ENCODE results near the gene CA10. TPM values are rescaled to one million over a fixed set of nuclear protein-coding genes. Genes with fewer than 3 reads are reported as not detected.

CA10 gene
- total RNA-seq, 3 donors from 2014 or later, result 0.46 to 1.2 (median 0.64) TPM

DNA sequence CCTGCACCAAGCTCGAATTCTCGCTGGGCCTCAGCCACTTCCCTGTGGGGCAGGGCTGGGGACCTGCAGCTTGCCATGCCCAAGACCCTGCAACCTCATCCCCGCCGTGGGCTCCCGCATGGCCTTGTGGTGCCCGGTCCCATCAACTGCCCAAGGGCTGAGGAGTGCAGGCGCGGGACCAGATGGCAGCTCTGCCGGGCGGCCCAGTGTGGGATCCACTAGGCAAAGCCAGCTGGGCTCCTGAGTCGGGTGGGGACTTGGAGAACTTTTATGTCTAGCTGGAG, 489.6 kb downstream of the CA10 start:
- Histone ChIP-seq H3K9me3 (no peaks in the 10 kb centered on the region), H3K4me3 (no peak overlapping the region), H3K36me3 (ENCODE audit: low read depth) (no peaks in the 10 kb centered on the region), H3K4me1 (ENCODE audit: low read depth) (no peaks in the 10 kb centered on the region)
- DNase-seq, result no peak
- intact Hi-C loops (cut with DNase I, micrococcal nuclease), result no loop called here
- TF ChIP-seq, protein P1, sequence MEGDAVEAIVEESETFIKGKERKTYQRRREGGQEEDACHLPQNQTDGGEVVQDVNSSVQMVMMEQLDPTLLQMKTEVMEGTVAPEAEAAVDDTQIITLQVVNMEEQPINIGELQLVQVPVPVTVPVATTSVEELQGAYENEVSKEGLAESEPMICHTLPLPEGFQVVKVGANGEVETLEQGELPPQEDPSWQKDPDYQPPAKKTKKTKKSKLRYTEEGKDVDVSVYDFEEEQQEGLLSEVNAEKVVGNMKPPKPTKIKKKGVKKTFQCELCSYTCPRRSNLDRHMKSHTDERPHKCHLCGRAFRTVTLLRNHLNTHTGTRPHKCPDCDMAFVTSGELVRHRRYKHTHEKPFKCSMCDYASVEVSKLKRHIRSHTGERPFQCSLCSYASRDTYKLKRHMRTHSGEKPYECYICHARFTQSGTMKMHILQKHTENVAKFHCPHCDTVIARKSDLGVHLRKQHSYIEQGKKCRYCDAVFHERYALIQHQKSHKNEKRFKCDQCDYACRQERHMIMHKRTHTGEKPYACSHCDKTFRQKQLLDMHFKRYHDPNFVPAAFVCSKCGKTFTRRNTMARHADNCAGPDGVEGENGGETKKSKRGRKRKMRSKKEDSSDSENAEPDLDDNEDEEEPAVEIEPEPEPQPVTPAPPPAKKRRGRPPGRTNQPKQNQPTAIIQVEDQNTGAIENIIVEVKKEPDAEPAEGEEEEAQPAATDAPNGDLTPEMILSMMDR (IDR thresholded peaks at IDR 0.05), result no peak
- no peak for ATAC-seq

DNA sequence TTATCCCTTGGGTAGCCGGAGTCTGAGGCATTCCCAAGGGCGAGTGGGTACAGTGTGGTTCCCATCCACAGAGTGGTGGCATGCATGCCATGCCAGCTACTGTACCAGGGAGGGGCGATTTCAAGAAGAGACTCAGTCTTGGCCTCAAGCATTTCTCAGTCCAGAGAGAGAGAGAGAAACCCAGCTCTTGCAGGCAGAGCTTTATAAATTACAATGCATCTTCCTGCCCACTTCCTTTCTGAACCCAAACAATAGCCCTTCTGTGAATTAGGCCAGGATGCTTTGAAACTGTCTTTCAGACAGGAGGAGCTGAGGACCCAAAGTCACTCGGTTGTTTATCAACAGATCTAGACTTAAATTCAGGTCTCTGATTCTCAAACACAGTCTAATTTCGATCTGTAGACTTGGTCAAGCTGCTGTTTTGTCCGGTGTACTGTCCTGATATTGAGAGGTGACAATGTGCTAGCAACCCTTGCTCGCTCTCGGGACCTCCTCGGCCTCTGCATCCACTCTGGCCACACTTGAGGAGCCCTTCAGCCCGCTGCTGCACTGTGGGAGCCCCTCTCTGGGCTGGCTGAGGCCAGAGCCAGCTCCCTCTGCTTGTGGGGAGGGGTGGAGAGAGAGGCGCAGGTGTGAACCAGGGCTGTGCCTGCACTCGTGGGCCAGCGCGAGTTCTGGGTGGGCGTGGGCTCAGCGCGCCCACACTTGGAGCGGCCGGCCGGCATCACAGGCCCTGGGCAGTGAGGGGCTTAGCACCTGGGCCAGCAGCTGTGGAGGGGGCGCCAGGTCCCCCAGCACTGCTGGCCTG, 490.2 kb downstream of the CA10 start:
- intact Hi-C loops (cut with DNase I, micrococcal nuclease), result no loop called here
- Histone ChIP-seq H3K4me1 (ENCODE audit: low read depth) (no peaks in the 10 kb centered on the region), H3K4me3 (no peak overlapping the region), H3K9me3 (no peaks in the 10 kb centered on the region), H3K36me3 (ENCODE audit: low read depth) (no peaks in the 10 kb centered on the region)
- TF ChIP-seq, protein P1 (IDR thresholded peaks at IDR 0.05), result no peak
- ATAC-seq (no peak), DNase-seq (no peak)

DNA sequence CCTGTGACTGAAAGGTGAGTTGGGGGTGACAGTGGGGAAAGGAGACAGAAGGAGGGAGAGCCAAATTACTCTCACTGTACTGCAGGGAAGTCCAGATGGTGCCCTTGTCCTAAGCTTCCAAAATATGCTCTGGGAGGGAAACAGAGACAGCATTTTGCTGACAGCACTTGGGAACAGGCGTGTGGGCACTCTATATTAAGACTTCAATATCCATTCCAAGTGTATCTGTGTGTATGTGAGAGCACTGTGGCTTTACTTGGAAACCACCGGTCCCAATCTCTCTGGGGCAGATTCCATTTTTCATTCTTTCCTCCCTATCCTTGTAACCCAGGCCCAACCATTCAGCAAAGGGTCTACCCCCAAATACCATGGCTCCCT, 490.8 kb downstream of the CA10 start:
- no peaks in the 10 kb centered on the region for H3K9me3 ChIP-seq
- no peaks in the 10 kb centered on the region for H3K36me3 ChIP-seq (ENCODE audit: low read depth)
- H3K4me3 ChIP-seq, result no peak overlapping the region
- intact Hi-C loops (cut with DNase I, micrococcal nuclease), result no loop called here
- DNase-seq, result no peak
- TF ChIP-seq, protein P1 (IDR thresholded peaks at IDR 0.05), result no peak
- no peak for ATAC-seq
- no peaks in the 10 kb centered on the region for H3K4me1 ChIP-seq (ENCODE audit: low read depth)

DNA sequence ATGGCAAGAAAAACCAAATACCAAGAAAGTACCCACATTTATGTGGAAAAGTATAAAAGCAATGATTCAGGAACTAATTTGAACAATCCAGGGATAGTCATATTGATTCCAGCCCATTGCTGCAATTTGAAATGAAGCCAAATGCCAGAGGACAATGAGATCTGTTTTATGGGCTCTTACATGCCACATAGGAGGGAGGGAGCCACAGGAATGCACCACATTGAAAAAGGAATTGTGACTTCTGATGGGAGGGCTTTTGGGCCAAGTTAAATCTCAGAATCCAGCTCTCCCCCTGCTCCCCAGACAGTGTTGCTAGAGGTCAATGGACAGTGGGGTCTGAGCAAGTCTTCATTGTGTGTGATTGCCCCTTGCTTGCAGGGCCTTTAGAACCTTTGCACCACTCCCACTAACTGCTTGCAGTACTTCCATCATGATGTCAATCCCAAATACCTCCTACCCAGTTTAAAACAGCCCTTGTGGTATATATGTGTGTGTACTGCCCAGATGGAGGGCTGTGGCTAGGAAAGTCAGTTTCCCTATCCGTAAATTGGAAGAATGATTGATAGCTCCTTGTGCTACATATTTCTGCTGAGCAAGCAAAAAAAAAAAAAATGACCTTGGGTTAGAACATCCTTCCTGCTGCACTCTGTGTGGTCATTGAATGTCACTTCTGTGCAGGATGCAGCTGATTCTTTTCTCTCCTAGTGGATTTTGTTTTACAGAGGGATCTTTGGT, 491.4 kb downstream of the CA10 start:
- no peak for ATAC-seq
- intact Hi-C loops (cut with DNase I, micrococcal nuclease), result no loop called here
- no peak for DNase-seq
- H3K36me3 ChIP-seq (ENCODE audit: low read depth), result no peaks in the 10 kb centered on the region
- TF ChIP-seq, protein P1 (IDR thresholded peaks at IDR 0.05), result no peak
- no peaks in the 10 kb centered on the region for H3K4me1 ChIP-seq (ENCODE audit: low read depth)
- H3K4me3 ChIP-seq, result no peak overlapping the region
- H3K9me3 ChIP-seq, result no peaks in the 10 kb centered on the region

DNA sequence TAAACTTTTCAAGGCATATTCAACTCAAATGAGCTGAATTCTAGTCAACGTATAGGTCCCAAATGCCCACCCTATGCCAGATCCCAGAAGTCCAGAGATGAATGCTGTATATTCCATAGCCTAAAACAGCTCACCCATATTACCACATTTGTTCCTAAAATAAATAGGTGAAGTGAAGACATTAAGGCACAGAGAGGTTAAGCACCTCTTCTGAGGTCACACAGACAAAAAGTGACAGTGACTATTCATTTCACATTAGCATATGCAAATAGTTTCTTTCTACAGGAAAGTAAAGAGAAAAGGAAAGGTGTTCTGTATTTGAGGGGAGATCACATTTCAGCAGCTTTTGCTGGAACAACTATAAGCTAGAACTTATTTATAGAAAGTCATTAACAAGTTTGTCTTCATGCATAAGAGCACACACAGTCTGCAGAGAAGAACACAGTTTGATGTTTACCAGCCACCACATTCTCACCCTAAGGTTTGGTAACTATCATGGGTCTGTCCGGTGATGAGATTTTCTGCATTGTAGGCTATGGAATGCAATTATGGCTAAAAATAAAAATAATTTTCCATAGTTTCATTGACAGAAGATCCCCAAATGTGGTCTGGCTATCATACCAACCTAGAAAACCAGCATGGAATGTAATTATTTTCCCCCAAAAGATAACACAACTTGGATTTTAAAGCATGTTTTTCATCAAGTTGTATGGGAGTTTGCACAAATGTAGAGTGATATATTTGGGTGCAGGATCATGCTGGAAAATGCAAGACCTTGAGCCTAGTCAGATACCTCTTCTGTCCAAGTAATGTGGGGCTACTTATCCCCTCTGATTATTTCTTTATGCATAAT, 496.1 kb downstream of the CA10 start:
- no peak for DNase-seq
- Histone ChIP-seq H3K36me3 (ENCODE audit: low read depth) (no peaks in the 10 kb centered on the region), H3K4me3 (no peak overlapping the region), H3K4me1 (ENCODE audit: low read depth) (no peaks in the 10 kb centered on the region), H3K9me3 (no peaks in the 10 kb centered on the region)
- intact Hi-C loops (cut with DNase I, micrococcal nuclease), result no loop called here
- TF ChIP-seq, protein P1 (IDR thresholded peaks at IDR 0.05), result no peak
- ATAC-seq, result no peak
